ENCODE measurements around the gene GSTO1. TPM values are rescaled to one million over a fixed set of nuclear protein-coding genes. Genes with fewer than 3 reads are reported as not detected.

GSTO1 gene
- total RNA-seq, 2 experiments from 2014 or later, result 133 to 138 TPM

DNA sequence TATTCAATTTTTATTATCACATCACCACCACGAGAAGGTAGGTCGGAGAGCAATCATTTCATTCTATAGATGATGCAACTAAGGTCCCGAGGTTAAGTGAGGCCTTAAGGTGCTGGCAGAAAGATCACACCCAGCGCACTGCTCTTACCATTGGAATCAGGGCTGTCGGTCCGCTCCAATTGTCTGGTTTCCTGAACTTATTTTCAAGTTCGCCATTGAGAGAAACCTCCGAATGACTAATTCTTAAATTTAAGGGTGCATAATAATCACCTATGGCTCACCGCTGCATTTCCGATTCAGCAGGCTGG, 13.7 kb downstream of the GSTO1 start:
- ChIA-PET CTCF (interaction anchor here (1.3 to 1.7 kb wide), 2 partner anchors 38 to 82 kb away, joined by 4 to 5 read pairs; no protein-coding TSS in a partner anchor), POLR2A (interaction anchor here (0.8 to 3.6 kb wide), 3 partner anchors 8 to 53 kb away, joined by 3 to 45 read pairs (median 4); partner anchors contain the start of gene GSTO1)

DNA sequence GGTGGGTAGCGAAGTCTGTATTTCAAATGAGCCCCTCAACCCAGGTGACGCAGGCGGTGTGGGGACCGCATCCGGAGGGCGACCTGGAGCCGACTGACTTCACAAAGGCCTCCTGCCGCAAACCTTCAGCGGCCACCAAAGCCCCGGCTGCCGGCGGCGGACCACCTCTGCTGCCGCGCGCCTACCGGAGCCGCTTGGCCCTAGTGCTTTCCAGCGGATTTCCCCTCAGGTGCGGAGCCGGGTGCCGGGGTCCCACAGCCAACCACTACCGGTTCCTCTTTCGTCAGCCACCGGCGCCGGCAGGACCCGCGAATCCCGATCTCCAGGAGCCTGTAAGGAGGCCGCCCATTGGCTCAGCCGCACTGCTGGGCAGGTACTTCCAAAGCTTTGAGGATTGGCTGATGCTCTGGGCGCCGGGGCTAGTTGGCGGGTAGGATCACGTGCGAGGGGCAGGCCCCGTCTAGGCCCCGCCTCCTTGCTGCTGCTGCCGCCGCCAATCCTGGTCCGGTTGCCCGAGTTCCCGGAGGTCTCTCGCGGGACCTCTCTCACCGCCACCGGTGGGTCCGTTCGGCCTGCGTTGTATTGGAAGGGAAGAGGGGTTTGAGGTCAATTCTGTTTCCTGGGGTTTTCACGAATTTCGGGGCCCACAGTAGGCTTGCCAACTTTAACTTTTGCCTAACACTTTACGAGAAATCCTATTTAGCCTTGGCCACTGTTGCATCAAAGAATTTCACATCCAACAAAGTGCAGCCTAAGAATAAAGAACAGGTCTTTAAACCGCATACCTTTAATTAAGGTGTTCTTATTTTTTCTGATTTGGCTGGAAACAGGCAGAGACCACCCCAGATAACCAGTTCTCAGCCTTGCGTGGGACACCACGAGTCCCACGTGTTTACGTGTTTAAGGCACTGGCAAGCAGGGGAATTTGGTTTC, 14.3 kb downstream of the GSTO1 start, which contains the start of gene GSTO2:
Gene GSTO2 (plus strand): TSS at position 472 of the 933 bp plus-strand sequence. CDS start 5,732 bp downstream, outside the sequence.
- ChIA-PET POLR2A (interaction anchor here (0.6 to 3.6 kb wide), 7 partner anchors 8 to 379 kb away, joined by 3 to 45 read pairs (median 4); partner anchors contain the start of genes GSTO1 and ITPRIP), CTCF (interaction anchor here (0.9 to 1.7 kb wide), 3 partner anchors 23 to 85 kb away, joined by 4 to 5 read pairs (median 4); partner anchors contain the start of gene CFAP58)

DNA sequence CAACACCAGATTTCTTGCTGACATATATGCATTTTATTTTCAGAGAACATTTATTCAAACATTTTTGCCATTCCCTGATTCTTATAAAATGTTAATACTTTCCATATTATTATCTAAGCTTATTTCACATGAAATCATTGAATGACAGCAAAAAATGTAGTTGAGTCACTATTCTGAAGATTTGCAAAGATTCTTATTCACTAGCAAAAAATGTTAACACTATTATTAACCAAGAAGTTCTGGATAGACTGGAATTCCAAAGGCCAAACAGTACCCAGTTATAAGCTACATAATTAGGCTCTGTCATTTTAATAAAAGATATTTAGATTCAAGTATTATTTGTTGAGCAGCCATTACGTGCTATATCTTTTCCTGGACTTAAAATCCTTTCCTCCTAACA, 18.6 kb downstream of the GSTO1 start:
- CTCF ChIA-PET, result interaction anchor here (2.2 to 5.0 kb wide), 4 partner anchors 18 to 80 kb away, joined by 10 to 21 read pairs (median 16); partner anchors contain the start of gene CFAP58
- POLR2A ChIA-PET, result interaction anchor here (0.6 kb wide), 1 partner anchor 33 kb away, joined by 6 read pairs; no protein-coding TSS in a partner anchor

DNA sequence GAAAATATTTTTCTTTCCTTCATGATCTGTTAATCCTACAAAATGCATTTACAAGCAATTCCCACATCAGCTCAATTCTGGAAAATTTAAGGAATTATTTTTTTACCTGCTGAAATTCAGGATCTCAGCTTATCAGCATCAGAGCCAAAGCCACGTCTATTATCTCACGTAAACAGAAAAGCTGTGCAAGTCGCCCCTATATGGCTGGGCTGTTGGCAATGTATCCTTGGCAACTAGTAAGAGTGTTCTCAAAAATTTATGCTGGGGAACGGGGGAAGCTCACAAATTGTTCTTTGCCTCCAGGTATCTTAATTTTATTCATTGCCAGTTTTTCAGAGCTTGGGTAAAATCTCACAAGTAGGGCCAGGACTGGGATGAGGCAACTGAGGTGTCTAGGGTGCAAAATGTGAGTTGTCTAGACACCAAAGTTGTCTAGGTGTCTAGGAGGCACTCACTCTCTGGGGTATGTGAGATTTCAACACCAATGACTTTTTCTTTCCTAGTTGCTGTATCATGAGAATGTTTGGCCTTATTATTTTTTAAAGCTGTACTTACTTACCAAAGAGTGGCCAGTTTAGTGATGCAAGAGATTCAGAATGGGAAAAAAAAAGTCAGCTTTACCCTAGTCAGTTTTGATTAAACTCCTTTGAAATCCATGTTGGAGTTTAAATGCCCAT, 19.3 kb downstream of the GSTO1 start:
- CTCF ChIA-PET, result interaction anchor here (0.8 to 5.0 kb wide), 15 partner anchors 11 to 80 kb away, joined by 3 to 21 read pairs (median 6); partner anchors contain the start of genes CFAP58 and GSTO1
- POLR2A ChIA-PET, result interaction anchor here (0.6 kb wide), 1 partner anchor 61 kb away, joined by 3 read pairs; no protein-coding TSS in a partner anchor

DNA sequence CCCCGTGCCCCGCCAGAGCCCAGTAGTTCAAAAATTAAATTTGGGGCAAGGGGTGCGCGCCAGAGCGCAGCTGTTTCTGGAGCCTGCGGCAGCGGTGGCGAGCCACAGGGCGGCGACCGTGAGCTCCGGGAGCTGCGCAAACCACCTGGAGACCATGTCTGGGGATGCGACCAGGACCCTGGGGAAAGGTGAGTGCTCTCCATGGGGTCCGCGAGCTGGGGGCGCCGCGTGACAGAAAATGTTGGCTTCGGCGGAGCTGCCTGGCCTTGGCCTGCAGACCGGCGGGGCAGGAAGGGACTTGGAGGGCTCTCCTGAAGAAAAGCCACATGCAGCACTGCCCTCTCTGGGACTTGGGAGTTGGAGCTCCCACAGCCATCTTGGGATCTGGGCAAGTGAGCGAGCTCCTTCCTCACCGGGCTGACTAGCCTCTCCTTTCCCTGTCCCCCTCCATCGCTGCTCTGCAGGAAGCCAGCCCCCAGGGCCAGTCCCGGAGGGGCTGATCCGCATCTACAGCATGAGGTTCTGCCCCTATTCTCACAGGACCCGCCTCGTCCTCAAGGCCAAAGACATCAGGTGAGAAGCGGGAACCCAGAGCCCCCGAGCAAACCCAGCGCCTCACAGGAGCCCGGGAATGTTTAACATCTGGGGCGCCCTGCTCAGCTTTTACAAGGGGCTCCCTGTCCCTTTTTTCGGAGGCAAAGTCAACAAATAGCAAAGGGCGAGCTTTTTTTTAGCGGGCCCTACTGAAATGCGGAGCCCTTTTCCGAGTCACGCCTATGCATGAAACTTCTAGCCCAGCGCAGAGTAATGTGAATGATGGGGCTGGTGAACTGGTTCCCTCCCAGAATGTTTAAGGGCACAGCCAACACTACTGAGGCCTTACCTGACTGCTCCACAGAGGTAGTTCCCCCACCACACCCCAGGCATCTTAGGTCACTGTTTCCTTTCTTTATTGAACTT, 20.4 kb downstream of the GSTO1 start:
- POLR2A ChIA-PET, result no interaction called here
- CTCF ChIA-PET, result interaction anchor here (0.8 to 5.0 kb wide), 16 partner anchors 11 to 79 kb away, joined by 3 to 21 read pairs (median 6); partner anchors contain the start of genes CFAP58, GSTO1 and ITPRIP

DNA sequence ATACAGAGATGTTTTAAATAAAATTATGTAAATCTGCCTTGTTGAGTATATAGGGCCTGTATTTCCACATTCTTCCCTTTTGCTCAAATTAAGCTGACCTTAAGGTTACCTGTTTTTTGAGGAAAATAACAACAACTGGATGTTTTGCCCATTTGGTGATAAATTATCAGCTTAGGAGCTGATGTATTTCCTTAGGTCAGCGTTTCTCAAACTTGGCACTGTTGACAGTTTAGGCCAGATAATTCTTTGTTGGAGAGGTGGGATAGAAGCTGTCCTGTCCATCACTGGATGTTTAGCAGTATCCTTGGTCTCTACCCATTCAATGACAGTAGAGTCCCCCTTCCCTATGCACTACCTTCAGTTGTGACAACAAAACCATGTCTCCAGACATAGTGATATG, 21.5 kb downstream of the GSTO1 start:
- ChIA-PET POLR2A (no interaction called here), CTCF (interaction anchor here (2.2 to 5.0 kb wide), 2 partner anchors 15 to 62 kb away, joined by 4 to 21 read pairs; partner anchors contain the start of gene ITPRIP)

DNA sequence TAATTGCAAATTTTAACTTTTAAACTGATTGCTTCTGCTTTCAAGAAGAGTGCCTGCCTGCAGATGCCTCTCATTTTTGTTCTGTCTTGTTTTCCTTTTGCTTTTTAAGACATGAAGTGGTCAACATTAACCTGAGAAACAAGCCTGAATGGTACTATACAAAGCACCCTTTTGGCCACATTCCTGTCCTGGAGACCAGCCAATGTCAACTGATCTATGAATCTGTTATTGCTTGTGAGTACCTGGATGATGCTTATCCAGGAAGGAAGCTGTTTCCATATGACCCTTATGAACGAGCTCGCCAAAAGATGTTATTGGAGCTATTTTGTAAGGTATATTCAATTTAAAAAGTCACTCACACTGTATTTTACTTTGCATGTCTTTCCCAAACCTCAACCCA, 23.1 kb downstream of the GSTO1 start:
- ChIA-PET POLR2A (no interaction called here), CTCF (interaction anchor here (1.2 to 3.5 kb wide), 2 partner anchors 14 to 72 kb away, joined by 3 to 15 read pairs; no protein-coding TSS in a partner anchor)

DNA sequence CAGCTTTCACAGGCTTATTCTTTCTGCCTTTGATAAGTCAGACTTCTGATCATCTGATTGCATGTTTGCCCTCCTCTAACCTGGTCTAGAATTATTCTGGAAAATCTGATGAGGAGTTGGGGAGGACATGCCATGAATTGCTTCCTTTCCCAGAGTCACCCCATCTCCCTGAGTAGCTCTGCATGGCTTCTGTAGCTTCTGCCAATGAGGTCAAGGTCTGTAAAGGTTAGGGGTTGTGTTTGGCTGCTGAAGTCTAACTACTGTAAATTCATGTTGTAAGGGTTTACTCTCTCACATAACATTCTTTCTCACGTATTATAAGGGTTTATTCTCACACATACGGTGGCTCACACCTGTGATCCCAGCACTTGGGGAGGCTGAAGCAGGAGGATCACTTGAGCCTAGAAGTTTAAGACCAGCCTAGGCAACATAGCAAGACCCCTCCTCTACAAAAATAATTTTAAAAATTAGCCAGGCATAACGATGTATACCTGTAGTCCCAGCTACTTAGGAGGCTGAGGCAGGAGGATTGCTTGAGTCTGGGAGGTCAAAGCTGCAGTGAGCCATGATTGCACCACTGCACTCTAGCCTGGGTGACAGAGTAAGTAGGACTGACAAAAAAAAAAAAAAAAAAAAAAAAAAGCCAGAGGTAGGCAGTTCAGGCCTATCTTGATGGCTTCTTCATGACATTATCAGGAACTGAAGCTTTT, 25.0 kb downstream of the GSTO1 start:
- CTCF ChIA-PET, result interaction anchor here (0.6 to 3.5 kb wide), 2 partner anchors 12 to 152 kb away, joined by 3 to 15 read pairs; no protein-coding TSS in a partner anchor
- POLR2A ChIA-PET, result interaction anchor here (0.7 kb wide), 1 partner anchor 58 kb away, joined by 3 read pairs; the partner anchor contains the start of gene ITPRIP

DNA sequence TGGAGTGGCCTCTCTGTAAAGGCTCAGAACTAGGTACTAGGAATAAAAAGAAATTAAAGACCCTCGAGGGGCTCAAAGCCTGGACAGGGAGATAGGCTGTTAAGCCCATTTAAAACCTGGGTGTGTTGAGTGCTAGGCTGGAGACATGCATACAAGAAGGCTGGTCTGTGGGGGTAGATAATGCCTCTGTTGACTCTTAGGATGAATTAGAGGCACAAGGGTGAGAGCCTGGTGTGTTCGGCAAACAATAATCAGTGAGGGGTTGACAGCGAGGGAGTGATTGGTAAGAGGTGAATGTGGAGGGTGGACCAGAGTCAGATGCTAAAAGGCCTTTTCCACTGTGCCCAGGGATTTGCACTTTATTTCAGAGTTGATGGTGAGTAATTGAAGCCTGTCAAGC, 27.0 kb downstream of the GSTO1 start:
- ChIA-PET POLR2A (no interaction called here), CTCF (no interaction called here)

DNA sequence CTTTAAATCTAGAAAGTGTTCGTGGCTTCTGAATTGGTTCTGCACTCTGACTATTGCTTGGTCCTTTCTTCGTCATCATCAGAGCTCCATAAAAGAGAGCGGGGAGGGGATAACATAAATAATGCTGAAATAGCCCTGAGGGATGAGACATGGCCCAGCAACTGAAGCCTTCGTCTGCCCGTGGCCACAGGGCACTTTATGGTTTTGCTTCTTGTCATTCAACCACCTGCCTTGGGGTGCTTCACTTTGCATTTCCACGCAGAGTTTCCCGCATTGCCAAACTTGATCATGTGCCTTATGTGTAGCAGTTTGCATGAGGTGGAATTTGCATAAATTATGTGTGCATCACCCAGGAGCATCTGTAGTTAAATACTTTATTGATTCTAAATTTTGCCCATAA, 30.2 kb downstream of the GSTO1 start:
- POLR2A ChIA-PET, result no interaction called here
- CTCF ChIA-PET, result no interaction called here

DNA sequence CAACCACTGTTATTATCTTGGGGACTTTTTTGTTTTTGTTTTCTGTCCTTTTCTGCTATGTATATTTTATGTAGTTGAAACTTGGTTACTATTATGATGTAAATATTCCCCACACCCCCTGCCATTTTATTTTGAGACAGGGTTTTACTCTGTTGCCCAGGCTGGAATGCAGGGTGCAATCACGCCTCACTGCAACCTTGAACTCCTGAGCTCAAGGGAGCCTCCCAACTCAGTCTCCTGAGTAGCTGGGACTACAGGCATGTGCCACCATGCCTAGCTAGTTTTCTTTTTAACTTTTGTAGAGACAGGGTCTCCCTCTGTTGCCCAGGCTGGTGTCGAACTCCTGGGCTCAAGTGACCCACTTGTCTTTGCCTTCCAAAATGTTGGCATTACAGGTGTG, 32.2 kb downstream of the GSTO1 start:
- CTCF ChIA-PET, result interaction anchor here (1.6 kb wide), 2 partner anchors 12 to 51 kb away, joined by 4 to 5 read pairs; partner anchors contain the start of gene ITPRIP
- POLR2A ChIA-PET, result no interaction called here

DNA sequence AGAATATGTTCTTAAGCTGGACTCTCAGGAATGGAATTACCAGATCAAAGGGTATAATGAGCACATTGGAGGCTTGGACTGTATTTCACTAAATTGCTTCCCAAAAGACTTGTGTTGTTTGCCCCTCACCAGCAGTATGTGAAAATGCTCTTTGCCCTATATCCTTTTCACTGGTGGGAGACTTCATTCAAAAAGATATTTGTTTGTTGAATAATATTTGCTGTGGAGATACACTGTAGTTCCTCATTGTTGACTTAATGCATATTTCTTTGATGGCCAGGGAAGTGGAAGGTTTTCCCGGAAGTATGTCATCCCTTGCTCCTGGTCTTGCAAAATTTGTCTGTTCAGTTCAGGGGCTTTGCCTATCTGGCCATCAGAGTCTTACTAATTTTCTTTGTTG, 33.7 kb downstream of the GSTO1 start:
- ChIA-PET POLR2A (no interaction called here), CTCF (interaction anchor here (0.6 kb wide), 2 partner anchors 17 to 18 kb away, joined by 3 read pairs; no protein-coding TSS in a partner anchor)

DNA sequence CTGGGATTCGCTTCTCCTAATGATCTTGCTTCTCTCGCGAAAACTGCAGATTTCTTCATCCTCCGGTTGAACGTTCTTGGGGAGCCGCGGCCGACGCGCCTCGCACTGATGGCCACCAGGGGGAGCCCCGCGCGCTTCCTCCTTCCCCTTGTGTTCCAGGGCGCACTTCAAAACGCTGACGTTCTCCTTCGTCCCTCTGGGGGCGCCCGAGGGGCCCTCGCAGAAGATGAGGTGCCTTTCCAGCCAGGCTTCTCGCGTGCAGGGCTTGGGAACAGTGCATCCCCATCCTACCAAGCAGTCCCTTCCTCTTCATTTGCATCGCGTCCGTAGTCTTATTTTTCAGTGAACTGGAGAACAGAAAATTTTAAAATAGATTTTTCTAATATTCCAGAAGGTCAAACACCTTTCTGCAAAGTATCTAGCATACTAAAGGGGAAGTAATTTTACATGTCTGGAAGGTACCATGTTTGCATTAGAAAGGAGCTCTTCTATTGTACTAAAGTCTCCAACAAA, 36.8 kb downstream of the GSTO1 start:
- POLR2A ChIA-PET, result no interaction called here
- CTCF ChIA-PET, result interaction anchor here (0.7 to 3.7 kb wide), 19 partner anchors 12 to 77 kb away, joined by 3 to 30 read pairs (median 9); partner anchors contain the start of genes CFAP58, GSTO2 and ITPRIP

DNA sequence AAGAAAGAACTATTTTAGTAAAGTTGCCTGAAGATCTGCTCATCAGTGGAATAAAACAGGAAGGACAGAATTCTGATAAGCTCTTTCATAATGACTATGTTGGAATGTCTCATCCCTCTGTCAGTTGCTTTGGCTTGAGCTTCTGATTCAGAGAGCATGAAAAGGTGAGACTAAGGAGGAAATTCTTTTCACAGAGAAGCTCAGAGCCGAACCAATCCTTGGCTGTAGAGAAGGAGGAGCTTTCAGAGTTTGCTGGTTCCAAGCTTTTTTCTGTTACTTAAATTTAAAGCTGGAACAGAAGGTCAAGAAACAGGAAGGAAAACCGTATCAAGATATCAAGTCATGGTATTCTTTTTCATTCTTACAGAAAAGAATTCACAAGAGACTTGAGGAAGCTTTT, 38.3 kb downstream of the GSTO1 start:
- ChIA-PET POLR2A (no interaction called here), CTCF (interaction anchor here (1.0 to 3.5 kb wide), 6 partner anchors 12 to 61 kb away, joined by 3 to 30 read pairs (median 11); partner anchors contain the start of gene CFAP58)

DNA sequence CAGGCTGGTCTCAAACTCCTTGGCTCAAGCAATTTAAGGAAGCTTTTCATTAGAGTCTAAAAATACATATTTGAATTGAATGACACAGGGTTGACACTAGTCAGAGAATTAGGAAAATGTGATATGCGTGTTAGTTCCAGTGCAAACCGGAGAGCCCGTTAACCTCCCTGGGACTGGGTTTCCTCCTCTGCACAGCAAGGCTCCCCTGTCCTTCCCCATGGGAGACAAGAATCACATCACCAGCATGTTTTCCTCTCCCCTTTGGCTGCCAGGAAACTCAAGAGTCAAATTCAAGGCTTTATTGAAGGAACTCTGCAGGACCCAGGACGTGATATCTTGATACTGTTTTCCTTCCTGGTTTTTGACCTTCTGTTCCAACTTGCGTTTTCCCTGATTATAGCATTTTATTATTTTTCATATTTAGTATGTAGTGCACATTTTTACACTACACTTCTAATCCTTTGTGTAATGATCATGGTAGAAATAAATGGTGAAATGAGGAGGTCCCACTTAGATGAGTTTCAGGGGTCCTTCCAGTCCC, 39.2 kb downstream of the GSTO1 start:
- CTCF ChIA-PET, result interaction anchor here (1.0 to 3.5 kb wide), 7 partner anchors 12 to 60 kb away, joined by 3 to 30 read pairs (median 7); partner anchors contain the start of gene CFAP58
- POLR2A ChIA-PET, result interaction anchor here (0.7 kb wide), 1 partner anchor 46 kb away, joined by 10 read pairs; no protein-coding TSS in a partner anchor

DNA sequence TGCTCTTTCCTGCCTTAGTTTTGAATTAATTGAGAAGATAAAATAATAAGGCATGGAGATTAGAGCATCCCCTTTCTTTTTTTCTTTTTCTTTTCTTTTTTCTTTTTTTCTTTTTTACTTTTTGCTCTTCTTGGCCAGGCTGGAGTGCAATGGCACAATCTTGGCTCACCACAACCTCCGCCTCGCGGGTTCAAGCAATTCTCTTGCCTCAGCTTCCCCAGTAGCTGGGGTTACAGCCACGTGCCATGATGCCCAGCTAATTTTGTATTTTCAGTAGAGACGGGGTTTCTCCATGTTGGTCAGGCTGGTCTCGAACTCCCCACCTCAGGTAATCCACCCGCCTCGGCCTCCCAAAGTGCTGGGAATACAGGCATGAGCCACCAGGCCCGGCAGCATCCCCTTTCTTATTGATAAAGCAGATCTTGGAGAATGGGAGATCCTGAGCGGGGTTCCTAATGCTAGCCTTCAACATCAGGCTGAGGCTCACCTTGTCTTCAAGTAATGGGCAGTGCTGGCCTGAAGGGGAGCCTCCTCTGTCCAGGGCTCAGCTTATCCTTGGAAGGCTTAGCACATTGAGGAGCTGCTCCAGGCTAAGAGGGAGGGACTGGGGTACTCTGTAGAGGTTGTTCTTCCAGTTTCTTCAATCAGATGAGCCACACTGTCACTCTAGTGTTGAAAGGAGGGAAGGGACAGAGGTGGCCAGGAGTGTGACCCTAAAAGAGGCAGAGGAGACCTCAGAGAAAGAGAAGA, 42.2 kb downstream of the GSTO1 start:
- ChIA-PET CTCF (interaction anchor here (1.1 to 2.7 kb wide), 3 partner anchors 33 to 57 kb away, joined by 3 to 11 read pairs (median 3); partner anchors contain the start of gene CFAP58), POLR2A (no interaction called here)
